GM12873 (cell line): ENCODE results near the gene ADAMTSL2.

Experiments
- TF ChIP-seq, protein P1 (sequence below): IDR thresholded peaks from 2 replicates; pipeline ENCODE4 v1.5.1; 2012; ENCODE audit warnings: low read depth, mild to moderate bottlenecking, moderate library complexity, low read length, control low read depth; ENCODE audit not compliant: insufficient read depth; ENCODE audit errors: missing control alignments

Gene ADAMTSL2

DNA sequence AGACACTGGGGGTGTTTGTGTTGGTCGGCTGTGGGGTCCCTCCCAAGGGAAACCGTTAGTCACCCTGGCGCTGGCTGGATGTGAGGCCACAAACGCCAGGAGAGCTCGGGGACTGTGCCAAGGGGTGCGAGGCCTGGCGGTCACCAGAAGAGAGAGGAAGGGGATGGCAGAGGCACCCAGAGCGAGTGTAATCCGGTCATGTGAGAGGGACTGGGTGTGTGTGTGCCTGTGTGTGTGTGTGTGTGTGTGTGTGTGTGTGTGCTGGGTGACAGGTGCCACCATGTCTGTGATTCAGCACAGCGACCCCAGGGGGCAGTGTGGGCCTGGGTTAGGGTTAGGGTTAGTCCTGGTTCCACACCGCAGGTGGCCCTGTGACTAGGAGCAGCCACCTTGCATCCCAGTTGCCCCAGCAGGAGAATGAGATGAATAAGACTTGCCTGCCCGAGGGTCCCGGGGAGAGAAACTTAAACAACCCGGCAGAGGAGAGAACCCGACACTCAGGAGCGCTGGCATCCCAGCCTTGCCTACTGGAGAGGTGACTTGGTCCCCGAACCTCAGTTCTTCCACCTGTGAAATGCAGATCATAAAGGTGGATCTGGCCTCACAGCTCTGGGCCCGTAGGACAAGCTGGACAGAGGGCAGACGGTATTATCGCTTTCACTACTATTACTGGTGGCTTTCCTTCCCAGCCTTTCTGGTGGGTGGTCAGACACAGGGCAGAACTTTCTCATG is 1.4 kb upstream of the ADAMTSL2 start:
- TF ChIP-seq, protein P1, sequence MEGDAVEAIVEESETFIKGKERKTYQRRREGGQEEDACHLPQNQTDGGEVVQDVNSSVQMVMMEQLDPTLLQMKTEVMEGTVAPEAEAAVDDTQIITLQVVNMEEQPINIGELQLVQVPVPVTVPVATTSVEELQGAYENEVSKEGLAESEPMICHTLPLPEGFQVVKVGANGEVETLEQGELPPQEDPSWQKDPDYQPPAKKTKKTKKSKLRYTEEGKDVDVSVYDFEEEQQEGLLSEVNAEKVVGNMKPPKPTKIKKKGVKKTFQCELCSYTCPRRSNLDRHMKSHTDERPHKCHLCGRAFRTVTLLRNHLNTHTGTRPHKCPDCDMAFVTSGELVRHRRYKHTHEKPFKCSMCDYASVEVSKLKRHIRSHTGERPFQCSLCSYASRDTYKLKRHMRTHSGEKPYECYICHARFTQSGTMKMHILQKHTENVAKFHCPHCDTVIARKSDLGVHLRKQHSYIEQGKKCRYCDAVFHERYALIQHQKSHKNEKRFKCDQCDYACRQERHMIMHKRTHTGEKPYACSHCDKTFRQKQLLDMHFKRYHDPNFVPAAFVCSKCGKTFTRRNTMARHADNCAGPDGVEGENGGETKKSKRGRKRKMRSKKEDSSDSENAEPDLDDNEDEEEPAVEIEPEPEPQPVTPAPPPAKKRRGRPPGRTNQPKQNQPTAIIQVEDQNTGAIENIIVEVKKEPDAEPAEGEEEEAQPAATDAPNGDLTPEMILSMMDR, result peak; percentile 84

DNA sequence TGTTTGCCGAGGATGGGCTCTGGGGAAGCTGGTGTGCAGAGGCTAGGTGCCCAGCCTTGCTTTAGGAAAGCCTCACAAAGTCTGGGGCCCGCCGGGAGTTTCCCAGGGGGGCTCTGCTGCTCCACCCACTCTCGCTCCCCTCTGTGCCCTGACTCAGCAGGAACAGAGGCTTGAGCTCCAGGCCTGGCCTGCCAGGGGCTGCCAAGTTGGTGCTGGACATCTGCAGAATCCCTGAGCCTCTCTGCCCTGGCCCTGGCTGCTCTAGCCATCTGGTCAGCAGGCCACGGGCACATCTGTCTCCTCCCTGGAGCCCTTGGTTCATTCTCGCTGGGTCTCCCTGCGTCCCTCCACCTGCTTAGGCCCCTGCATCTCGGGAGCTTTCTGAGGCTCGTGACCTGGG is 647 bp upstream of the ADAMTSL2 start:
- TF ChIP-seq, protein P1, result no peak

DNA sequence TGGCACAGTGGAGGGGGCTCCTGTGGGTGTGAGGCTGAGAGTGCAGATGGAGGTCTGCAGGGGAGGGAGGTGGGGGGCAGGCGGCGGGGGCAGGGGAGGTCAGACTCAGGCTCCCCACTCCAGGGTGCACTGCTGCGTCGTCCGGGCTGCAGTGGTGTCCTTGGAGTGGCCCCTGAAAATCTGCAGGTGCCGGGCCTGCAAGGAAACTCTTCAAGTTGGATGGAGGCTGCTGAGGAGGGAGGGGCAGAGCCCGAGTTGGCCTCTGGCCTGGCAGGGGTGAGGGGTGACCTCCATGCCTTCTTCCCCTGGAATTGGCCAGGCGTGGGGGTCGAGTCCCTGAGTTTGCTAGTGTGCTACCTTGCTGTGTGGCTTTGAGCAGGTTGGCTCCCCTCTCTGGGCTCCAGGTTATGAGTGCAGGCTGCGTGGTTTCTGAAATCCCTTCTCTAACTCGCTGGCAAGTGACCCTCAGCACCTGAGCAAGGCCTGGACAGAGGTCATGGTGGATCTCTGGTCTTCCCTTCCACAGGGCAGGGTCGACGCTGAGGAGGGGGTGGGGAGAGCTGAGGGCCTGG is 888 bp downstream of the ADAMTSL2 start:
- TF ChIP-seq, protein P1, result no peak

DNA sequence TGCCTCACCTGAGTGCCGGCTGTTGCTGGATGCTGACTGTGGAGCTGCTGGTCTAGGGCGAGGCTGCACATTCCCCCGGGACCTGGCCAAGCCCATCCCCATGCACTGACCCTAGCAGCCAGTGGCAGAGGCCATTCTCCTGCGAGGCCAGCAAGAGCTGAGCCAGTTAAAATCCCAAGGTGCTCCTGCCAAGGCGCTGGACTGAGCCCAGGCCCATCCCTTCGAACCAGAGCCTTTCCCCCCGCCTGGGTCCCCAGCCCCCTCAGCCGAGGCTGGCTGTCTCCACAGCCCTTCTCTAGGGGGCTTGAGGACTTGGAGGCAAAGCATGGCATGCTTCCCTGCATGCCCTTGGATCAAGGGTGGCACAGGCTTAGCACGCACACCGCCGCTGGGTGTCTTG is 1.6 kb downstream of the ADAMTSL2 start:
- TF ChIP-seq, protein P1, result no peak

DNA sequence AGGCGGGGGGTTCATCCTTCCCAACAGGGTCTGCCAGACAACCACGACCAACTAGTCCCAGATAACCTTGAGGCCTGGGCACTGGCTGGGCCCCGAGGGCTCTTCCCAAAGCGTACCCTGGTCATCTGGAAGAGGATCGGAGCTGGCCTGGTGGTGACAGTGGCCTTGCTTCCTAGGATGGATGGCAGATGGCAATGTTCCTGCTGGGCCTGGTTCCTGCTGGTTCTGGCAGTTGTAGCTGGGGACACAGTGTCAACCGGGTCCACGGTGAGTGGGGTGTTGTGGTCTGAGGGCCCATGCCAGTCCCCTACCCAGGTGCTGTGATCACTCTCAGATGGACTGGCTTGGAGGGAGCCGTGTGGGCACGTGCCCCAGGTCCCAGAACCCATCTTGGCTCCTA is 2.0 kb downstream of the ADAMTSL2 start:
- TF ChIP-seq, protein P1, result no peak

DNA sequence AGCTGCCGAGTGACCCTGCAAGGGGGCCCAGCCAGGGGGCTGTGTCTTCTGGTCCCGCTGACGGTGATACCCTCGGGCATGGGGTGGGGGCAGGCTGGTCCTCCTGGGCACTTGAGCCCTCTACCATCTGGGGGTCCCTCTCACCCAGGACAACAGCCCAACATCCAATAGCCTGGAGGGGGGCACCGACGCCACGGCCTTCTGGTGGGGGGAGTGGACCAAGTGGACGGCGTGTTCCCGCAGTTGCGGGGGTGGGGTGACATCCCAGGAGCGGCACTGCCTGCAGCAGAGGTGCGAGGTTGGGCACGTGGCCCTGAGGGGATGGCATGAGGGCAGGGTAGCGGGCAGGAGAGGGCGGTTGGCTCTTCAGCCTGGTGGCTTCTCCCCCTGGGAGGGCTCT is 2.8 kb downstream of the ADAMTSL2 start:
- TF ChIP-seq, protein P1, result no peak

DNA sequence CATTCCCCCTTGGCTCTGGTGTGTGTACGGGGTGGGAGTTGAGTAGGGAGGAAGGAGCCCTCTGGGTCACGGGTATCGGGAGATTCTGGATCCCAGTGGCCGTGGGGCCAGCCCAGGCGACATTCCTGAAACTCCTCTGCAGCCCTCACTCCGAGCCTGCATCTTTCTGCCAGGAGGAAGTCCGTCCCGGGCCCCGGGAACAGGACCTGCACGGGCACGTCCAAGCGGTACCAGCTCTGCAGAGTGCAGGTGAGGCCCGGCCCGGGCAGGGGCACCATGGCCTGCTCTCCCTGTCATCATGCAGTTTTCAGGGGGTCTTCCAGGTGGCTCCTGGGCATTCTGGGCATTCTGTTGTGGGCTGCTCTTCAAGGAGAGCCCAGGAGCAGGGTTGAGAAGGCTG is 3.7 kb downstream of the ADAMTSL2 start:
- TF ChIP-seq, protein P1, result no peak
